HEK293 (cell line): ENCODE measurements around the gene FLT3LG.

Experiments
- CTCF ChIA-PET: fragments of 350-600 bp; formaldehyde crosslinking; extraction: SDS; loops from one replicate; lab custom pipeline; 2021; ENCODE audit warnings: antibody characterized with exemption; lab: Yijun Ruan, JAX
- POLR2A ChIA-PET: fragments of 300-600 bp; formaldehyde crosslinking; extraction: SDS; loops from one replicate; lab custom pipeline; 2020; ENCODE audit warnings: antibody characterized with exemption, inconsistent platforms; lab: Yijun Ruan, JAX
- H3K27ac ChIP-seq: fragments of 200-500 bp; sonication (Bioruptor generic); 2 replicates; pipeline ENCODE4 v1.5.1; 2014; ENCODE audit warnings: low read depth, low read length, control low read depth, inconsistent platforms; ENCODE audit errors: extremely low read depth
- H3K36me3 ChIP-seq, 2 experiments: fragments of 200-500 bp in 1 of 2; sonication (Bioruptor generic) in 1 of 2; 1 replicate in 1 of 2; 2 replicates in 1 of 2; pipeline ENCODE4 v1.5.1; 2014 to 2017; ENCODE audit warnings: inconsistent platforms in 2 of 2, low read length in 2 of 2; ENCODE audit not compliant: control insufficient read depth in 2 of 2, insufficient read depth in 1 of 2
- H3K4me1 ChIP-seq: fragments of 200-500 bp; sonication (Bioruptor generic); 2 replicates; pipeline ENCODE4 v1.5.1; 2014; ENCODE audit warnings: mild to moderate bottlenecking, low read length, inconsistent platforms; ENCODE audit not compliant: control insufficient read depth, insufficient read depth
- H3K4me3 ChIP-seq: 2 replicates; pipeline ENCODE4 v1.5.1; 2011; ENCODE audit warnings: low read depth, mild to moderate bottlenecking, control low read depth, low read length, moderate library complexity
- H3K9me3 ChIP-seq: fragments of 200-500 bp; sonication (Bioruptor generic); 2 replicates; pipeline ENCODE4 v1.5.1; 2014; ENCODE audit warnings: low read depth, low read length, inconsistent platforms; ENCODE audit not compliant: control insufficient read depth, insufficient read depth
- GLIS2 ChIP-seq: fragments of 450-650 bp; formaldehyde crosslinking; IDR thresholded peaks from 2 replicates; pipeline ENCODE4 v1.5.1; 2016; ENCODE audit warnings: missing biosample characterization, missing genetic modification characterization
- HOXC10 ChIP-seq: sonication (generic); formaldehyde crosslinking; IDR thresholded peaks from 2 replicates; pipeline ENCODE4 v1.8.1; 2023; ENCODE audit warnings: mild to moderate bottlenecking, missing genetic modification reagents
- IKZF3 ChIP-seq: fragments of 450-650 bp; IDR thresholded peaks from 2 replicates; pipeline ENCODE4 v1.5.0; 2018; ENCODE audit warnings: missing biosample characterization, mild to moderate bottlenecking, missing genetic modification characterization, moderate library complexity
- KLF8 ChIP-seq: fragments of 450-650 bp; formaldehyde crosslinking; IDR thresholded peaks from 2 replicates; pipeline ENCODE4 v1.5.1; 2016; ENCODE audit warnings: missing biosample characterization, missing genetic modification characterization
- SCRT2 ChIP-seq: fragments of 450-650 bp; formaldehyde crosslinking; IDR thresholded peaks from 2 replicates; pipeline ENCODE4 v1.5.1; 2016; ENCODE audit warnings: missing biosample characterization, missing genetic modification characterization
- ZBTB1 ChIP-seq: fragments of 450-650 bp; formaldehyde crosslinking; IDR thresholded peaks from 2 replicates; pipeline ENCODE4 v1.5.1; 2016; ENCODE audit warnings: missing biosample characterization, missing genetic modification characterization
- ZBTB10 ChIP-seq: fragments of 450-650 bp; formaldehyde crosslinking; IDR thresholded peaks from 2 replicates; pipeline ENCODE4 v1.5.1; 2016; ENCODE audit warnings: missing biosample characterization, missing genetic modification characterization
- ZBTB20 ChIP-seq: fragments of 450-650 bp; formaldehyde crosslinking; IDR thresholded peaks from 2 replicates; pipeline ENCODE4 v1.5.1; 2016; ENCODE audit warnings: missing biosample characterization, missing genetic modification characterization
- ZFP3 ChIP-seq: fragments of 450-650 bp; formaldehyde crosslinking; IDR thresholded peaks from 2 replicates; pipeline ENCODE4 v1.5.1; 2016; ENCODE audit warnings: low read depth, missing biosample characterization, missing genetic modification characterization
- ZFP41 ChIP-seq: fragments of 450-650 bp; formaldehyde crosslinking; IDR thresholded peaks from 2 replicates; pipeline ENCODE4 v1.5.1; 2016; ENCODE audit warnings: missing biosample characterization, missing genetic modification characterization, borderline replicate concordance
- ZIC2 ChIP-seq: fragments of 450-650 bp; formaldehyde crosslinking; IDR thresholded peaks from 2 replicates; pipeline ENCODE4 v1.5.1; 2016; ENCODE audit warnings: missing biosample characterization, missing genetic modification characterization
- ZNF121 ChIP-seq: fragments of 450-650 bp; formaldehyde crosslinking; IDR thresholded peaks from 2 replicates; pipeline ENCODE4 v1.5.1; 2016; ENCODE audit warnings: missing biosample characterization, missing genetic modification characterization
- ZNF140 ChIP-seq: fragments of 450-650 bp; formaldehyde crosslinking; IDR thresholded peaks from 2 replicates; pipeline ENCODE4 v1.5.1; 2016; ENCODE audit warnings: missing biosample characterization, missing genetic modification characterization
- ZNF341 ChIP-seq: fragments of 450-650 bp; formaldehyde crosslinking; IDR thresholded peaks from 2 replicates; pipeline ENCODE4; 2016; ENCODE audit warnings: low read depth, missing biosample characterization, missing genetic modification characterization
- ZNF555 ChIP-seq: fragments of 450-650 bp; formaldehyde crosslinking; conservative IDR thresholded peaks from 2 replicates; pipeline ENCODE4 v1.5.1; 2017; ENCODE audit warnings: missing biosample characterization, mild to moderate bottlenecking, missing genetic modification characterization, inconsistent platforms
- ZNF558 ChIP-seq: fragments of 450-650 bp; formaldehyde crosslinking; IDR thresholded peaks from 2 replicates; pipeline ENCODE4 v1.5.1; 2016; ENCODE audit warnings: missing biosample characterization, missing genetic modification characterization
- ZNF596 ChIP-seq: fragments of 450-650 bp; IDR thresholded peaks from 2 replicates; pipeline ENCODE4 v1.5.0; 2018; ENCODE audit warnings: missing biosample characterization, mild to moderate bottlenecking, missing genetic modification characterization, moderate library complexity
- ZNF600 ChIP-seq: fragments of 450-650 bp; formaldehyde crosslinking; IDR thresholded peaks from 2 replicates; pipeline ENCODE4 v1.5.1; 2016; ENCODE audit warnings: missing biosample characterization, missing genetic modification characterization
- ZNF664 ChIP-seq: fragments of 450-650 bp; formaldehyde crosslinking; IDR thresholded peaks from 2 replicates; pipeline ENCODE4 v1.5.1; 2016; ENCODE audit warnings: missing biosample characterization, missing genetic modification characterization
- ZNF677 ChIP-seq: fragments of 450-650 bp; IDR thresholded peaks from 2 replicates; pipeline ENCODE4 v1.5.0; 2018; ENCODE audit warnings: missing biosample characterization, mild to moderate bottlenecking, missing genetic modification characterization, moderate library complexity
- TF ChIP-seq, protein P1 (sequence below): sonication (generic); formaldehyde crosslinking; IDR thresholded peaks from 2 replicates; pipeline ENCODE4 v1.8.1; 2022; ENCODE audit warnings: mild to moderate bottlenecking, moderate library complexity, missing genetic modification reagents

FLT3LG gene

GRCh38 chr19:49512970-49513745 is 39.1 kb downstream of the FLT3LG start (continued):
- peak; percentile 40; the same call in 1 of the 2 replicates for TF ChIP-seq ZNF596 (tag by site-specific recombination)
- peak; percentile 70; the same call in 1 of the 2 replicates for TF ChIP-seq KLF8
- peak; percentile 65 for TF ChIP-seq GLIS2 (tag by site-specific recombination)
- TF ChIP-seq, protein P1, sequence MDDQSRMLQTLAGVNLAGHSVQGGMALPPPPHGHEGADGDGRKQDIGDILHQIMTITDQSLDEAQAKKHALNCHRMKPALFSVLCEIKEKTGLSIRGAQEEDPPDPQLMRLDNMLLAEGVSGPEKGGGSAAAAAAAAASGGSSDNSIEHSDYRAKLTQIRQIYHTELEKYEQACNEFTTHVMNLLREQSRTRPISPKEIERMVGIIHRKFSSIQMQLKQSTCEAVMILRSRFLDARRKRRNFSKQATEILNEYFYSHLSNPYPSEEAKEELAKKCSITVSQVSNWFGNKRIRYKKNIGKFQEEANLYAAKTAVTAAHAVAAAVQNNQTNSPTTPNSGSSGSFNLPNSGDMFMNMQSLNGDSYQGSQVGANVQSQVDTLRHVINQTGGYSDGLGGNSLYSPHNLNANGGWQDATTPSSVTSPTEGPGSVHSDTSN (CRISPR knock-in tag) = 0 out of 2 replicates have a peak, but pooled peaks have one; percentile 28
- peak; percentile 56 for TF ChIP-seq IKZF3
- TF ChIP-seq ZBTB10 = peak; percentile 68

- Histone ChIP-seq H3K4me3 (peak overlapping the region; percentile 82), H3K4me1 (peaks cover 8% of the 10 kb centered on the region), H3K36me3 (peaks cover 9 to 11% of the 10 kb centered on the region in 2 experiments; a peak in 2 of 3 replicates), H3K9me3 (no peaks in the 10 kb centered on the region), H3K27ac (peak overlapping the region; percentile 88)
- TF ChIP-seq ZNF121 (tag by site-specific recombination) (no peak), ZNF664 (no peak), SCRT2 (tag by site-specific recombination) (peak; percentile 5; the same call in 1 of the 2 replicates)
- ChIA-PET CTCF (interaction anchor here (0.6 to 3.1 kb wide), 5 partner anchors 13 to 422 kb away, joined by 3 to 29 read pairs (median 4); no protein-coding TSS in a partner anchor), POLR2A (interaction anchor here (0.6 to 2.8 kb wide), 3 partner anchors 20 to 33 kb away, joined by 4 to 8 read pairs (median 5); no protein-coding TSS in a partner anchor)
Observed at GRCh38 chr19:49513746-49514118, 39.7 kb downstream of the FLT3LG start.

GRCh38 chr19:49514151-49514550 is 40.1 kb downstream of the FLT3LG start:
- ChIA-PET POLR2A (interaction anchor here (0.6 to 2.8 kb wide), 2 partner anchors 31 to 33 kb away, joined by 5 to 8 read pairs; no protein-coding TSS in a partner anchor), CTCF (interaction anchor here (0.6 to 3.1 kb wide), 4 partner anchors 13 to 422 kb away, joined by 3 to 29 read pairs (median 4); no protein-coding TSS in a partner anchor)
- Histone ChIP-seq H3K36me3 (peaks cover 9 to 11% of the 10 kb centered on the region in 2 experiments; a peak in 2 of 3 replicates), H3K4me1 (peaks cover 8% of the 10 kb centered on the region), H3K4me3 (no peak overlapping the region), H3K27ac (0 out of 2 replicates have a peak overlapping the region, but pooled peaks have one; percentile 88), H3K9me3 (no peaks in the 10 kb centered on the region)
- 0 out of 2 replicates have a peak, but pooled peaks have one; percentile 18 for TF ChIP-seq ZNF341
- no peak for TF ChIP-seq ZFP41 (tag by site-specific recombination)

- H3K4me1 ChIP-seq = peaks cover 8% of the 10 kb centered on the region
- peaks cover 9 to 11% of the 10 kb centered on the region in 2 experiments; a peak in 2 of 3 replicates for H3K36me3 ChIP-seq
- H3K27ac ChIP-seq = no peak overlapping the region
- CTCF ChIA-PET = interaction anchor here (0.7 to 3.1 kb wide), 5 partner anchors 9 to 55 kb away, joined by 4 to 29 read pairs (median 6); no protein-coding TSS in a partner anchor
- no peaks in the 10 kb centered on the region for H3K9me3 ChIP-seq
- POLR2A ChIA-PET = interaction anchor here (0.6 to 0.7 kb wide), 2 partner anchors 12 to 20 kb away, joined by 3 read pairs; partner anchors contain the start of gene RCN3
- no peak overlapping the region for H3K4me3 ChIP-seq
- TF ChIP-seq ZNF555 (no peak), ZNF140 (no peak), ZNF558 (no peak), ZBTB1 (tag by site-specific recombination) (no peak), ZFP3 (tag by site-specific recombination) (no peak), ZNF677 (tag by site-specific recombination) (no peak), ZIC2 (tag by site-specific recombination) (no peak), ZBTB20 (no peak), ZNF600 (tag by site-specific recombination) (no peak), HOXC10 (CRISPR knock-in tag) (no peak)
Observed at GRCh38 chr19:49515767-49516166, 41.8 kb downstream of the FLT3LG start.
